ENCODE data around the gene C2CD2.

The C2CD2 gene

GRCh38 chr21:41974752-41975053 is 20.9 kb upstream of the C2CD2 start:
- no peak for DNase-seq (ENCODE audit: low spot score)

- no peak for DNase-seq (ENCODE audit: low spot score)
These were observed 20.3 kb upstream of the C2CD2 start for GRCh38 chr21:41973861-41974751.

- no peak for DNase-seq (ENCODE audit: low spot score)
These were observed 19.6 kb upstream of the C2CD2 start for GRCh38 chr21:41973427-41973831.

- DNase-seq (ENCODE audit: low spot score) = no peak
These were observed 18.8 kb upstream of the C2CD2 start for GRCh38 chr21:41972511-41973205.

GRCh38 chr21:41971891-41972290 is 18.1 kb upstream of the C2CD2 start:
- DNase-seq (ENCODE audit: low spot score) = no peak

- DNase-seq (ENCODE audit: low spot score) = no peak
These were observed 17.2 kb upstream of the C2CD2 start for GRCh38 chr21:41970751-41971653.

- no peak for DNase-seq (ENCODE audit: low spot score)
These were observed 16.2 kb upstream of the C2CD2 start for GRCh38 chr21:41970106-41970391.

- DNase-seq (ENCODE audit: low spot score) = peak; percentile 37
These were observed 13.9 kb upstream of the C2CD2 start for GRCh38 chr21:41967708-41968107.

- peak; percentile 44 for DNase-seq (ENCODE audit: low spot score)
These were observed 13.2 kb upstream of the C2CD2 start for GRCh38 chr21:41966872-41967621.

GRCh38 chr21:41966041-41966833 is 12.4 kb upstream of the C2CD2 start:
- DNase-seq (ENCODE audit: low spot score) = peak; percentile 61

- DNase-seq (ENCODE audit: low spot score) = peak; percentile 51
These were observed 11.7 kb upstream of the C2CD2 start for GRCh38 chr21:41965461-41966013.

- DNase-seq (ENCODE audit: low spot score) = peak; percentile 44
These were observed 11.2 kb upstream of the C2CD2 start for GRCh38 chr21:41965045-41965444.

GRCh38 chr21:41964171-41964570 is 10.4 kb upstream of the C2CD2 start:
- DNase-seq (ENCODE audit: low spot score) = peak; percentile 33

- peak; percentile 38 for DNase-seq (ENCODE audit: low spot score)
These were observed 8.7 kb upstream of the C2CD2 start for GRCh38 chr21:41962425-41962966.

- no peak for DNase-seq (ENCODE audit: low spot score)
These were observed 7.9 kb upstream of the C2CD2 start for GRCh38 chr21:41961753-41962152.

- DNase-seq (ENCODE audit: low spot score) = peak; percentile 55
These were observed 7.5 kb upstream of the C2CD2 start for GRCh38 chr21:41961282-41961701.

- no peak for DNase-seq (ENCODE audit: low spot score)
These were observed 6.6 kb upstream of the C2CD2 start for GRCh38 chr21:41960386-41960785.

GRCh38 chr21:41959697-41960096 is 5.9 kb upstream of the C2CD2 start:
- DNase-seq (ENCODE audit: low spot score) = peak; percentile 55

GRCh38 chr21:41958886-41959563 is 5.2 kb upstream of the C2CD2 start:
- DNase-seq (ENCODE audit: low spot score) = peak; percentile 31

Measured in left forelimb (tissue), 1 donor.